Activated CD8-positive, alpha-beta memory T cell treated with anti-CD3 and anti-CD28 coated beads for 48 hours (primary cell): ENCODE data around the gene SCUBE1.
A peak's percentile ranks its signal among the peaks of the same experiment; 100 is the strongest.

Experiments used
- DNase-seq, 3 experiments: peaks; one replicate each; pipeline ENCODE4 v3.0.0-alpha.2; 2020; ENCODE audit warnings: low read depth in 2 of 3, low spot score in 2 of 3

The SCUBE1 gene

DNA sequence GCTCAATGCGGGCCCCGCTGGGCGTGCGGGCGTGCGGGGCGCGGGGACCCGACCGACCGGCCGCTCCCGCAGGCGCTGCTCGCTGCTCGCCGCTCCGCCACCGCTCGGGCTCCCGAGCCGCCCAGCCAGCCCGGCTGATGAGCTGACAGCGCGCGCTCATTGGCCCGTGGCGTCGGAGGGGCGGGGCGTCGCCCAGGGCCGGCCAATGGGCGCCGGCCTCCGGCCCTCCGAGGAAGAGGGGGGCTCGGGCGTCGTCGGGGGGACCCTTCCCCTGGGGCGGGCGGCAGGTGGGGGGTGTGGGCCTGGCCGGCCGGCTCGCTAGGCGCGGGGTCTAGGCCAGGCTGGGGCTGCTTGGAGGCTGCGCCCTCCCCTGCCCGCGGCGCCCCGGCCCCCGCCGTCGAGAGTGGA lies at the start of gene SCUBE1:
Gene SCUBE1, minus strand, starts transcription at position 111 of the 408 bp plus-strand sequence. CDS start 111 bp downstream, outside the sequence.
- DNase-seq, result peak in 1 of 3 experiments; percentile 7

GRCh38 chr22:43392385-43392989 lies 49.3 kb upstream of the SCUBE1 start:
- DNase-seq, result no peak

DNA sequence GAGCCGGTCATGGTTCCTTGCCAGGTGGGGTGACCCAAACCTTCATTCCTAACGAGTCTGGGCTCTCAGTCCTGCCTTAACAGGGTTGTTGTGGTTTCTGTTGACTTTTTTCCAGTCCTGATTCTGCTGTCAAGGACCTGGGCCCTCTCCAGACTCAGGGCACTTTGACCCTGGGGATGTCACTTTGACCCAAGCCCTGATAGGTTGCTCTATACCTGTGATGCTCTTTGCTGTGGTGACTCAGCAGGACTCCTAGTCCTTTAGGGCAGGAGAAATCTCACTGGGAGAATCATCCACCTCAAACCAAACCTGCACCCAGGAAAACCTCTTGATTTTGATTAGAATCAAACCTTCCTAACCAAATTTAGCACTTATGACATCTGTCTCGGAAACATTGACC lies 48.1 kb upstream of the SCUBE1 start:
- no peak for DNase-seq

- DNase-seq, result no peak
Measured at GRCh38 chr22:43390872-43391271, 47.7 kb upstream of the SCUBE1 start.

DNA sequence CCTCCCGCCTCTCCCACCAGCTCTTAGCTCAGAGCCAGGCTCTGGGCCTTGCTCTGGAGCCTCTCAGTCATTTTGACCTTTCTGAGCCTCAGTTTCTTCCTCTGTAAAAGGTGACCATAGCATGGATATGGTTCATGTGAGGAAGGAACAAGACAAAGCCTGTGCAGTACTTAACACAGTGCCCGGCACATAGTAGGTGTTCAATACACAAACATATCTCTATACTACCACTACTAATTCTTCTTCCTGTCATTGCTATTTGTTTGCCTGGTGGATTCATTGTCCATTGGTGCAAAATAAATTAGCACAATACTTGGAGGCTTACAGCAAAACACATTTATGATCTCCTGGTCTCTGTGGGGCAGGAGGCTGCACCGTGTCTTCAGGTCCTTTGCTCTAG lies 47.0 kb upstream of the SCUBE1 start:
- DNase-seq, result no peak

DNA sequence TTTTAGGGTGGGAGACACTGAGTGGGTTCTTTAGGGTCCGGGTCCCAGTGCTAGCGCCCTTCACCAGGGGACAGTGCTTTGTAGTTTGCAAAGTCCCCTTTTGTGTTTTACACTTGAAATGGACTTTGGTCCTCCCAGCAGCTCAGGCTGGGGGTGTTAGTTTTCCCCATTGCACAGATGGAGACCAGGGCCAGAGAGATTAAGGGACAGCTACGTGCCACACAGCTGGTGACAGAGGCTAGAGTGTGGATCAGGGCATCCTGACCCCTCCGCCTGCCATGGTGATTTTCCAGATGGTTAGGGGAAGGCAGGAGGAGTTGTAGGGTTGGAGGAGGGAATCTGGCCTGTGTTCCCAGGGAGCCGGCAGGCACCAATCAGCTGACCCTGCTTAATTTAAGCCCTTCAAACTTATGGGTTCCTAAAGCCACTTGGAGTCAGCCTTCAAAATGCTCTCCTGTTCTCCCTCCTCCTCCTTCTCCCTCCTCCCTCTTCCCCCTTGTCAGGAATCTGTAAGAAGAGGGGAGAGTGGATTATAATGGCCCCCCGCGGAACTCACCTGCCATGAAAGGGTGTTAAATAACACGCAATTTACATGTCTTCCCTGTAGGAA lies 46.2 kb upstream of the SCUBE1 start:
- no peak for DNase-seq

GRCh38 chr22:43388420-43388851 lies 45.3 kb upstream of the SCUBE1 start:
- peak; percentile 40 to 73 (median 72) for DNase-seq

DNA sequence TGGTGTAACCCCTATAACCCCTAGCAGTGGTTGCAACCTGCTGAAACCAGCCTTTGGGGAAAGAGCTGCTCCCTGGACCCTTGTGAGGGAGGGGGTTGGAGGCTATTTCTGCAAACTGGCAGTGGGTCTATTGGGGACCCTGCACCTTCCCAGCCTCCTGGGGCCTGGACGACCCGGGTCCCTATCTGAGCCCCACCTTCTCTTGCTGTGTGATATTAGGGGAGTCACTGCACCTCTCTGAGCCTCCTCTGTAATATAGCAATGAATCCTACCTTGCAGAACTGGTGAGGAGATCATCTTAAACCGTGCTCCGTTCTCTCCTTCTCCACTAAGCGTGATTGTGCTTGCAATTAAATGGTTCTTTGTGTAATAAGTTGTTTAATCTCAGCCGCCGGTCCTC lies 44.6 kb upstream of the SCUBE1 start:
- DNase-seq, result no peak

- peak; percentile 48 to 65 (median 50) for DNase-seq
Measured at GRCh38 chr22:43385770-43386641, 42.8 kb upstream of the SCUBE1 start.

DNA sequence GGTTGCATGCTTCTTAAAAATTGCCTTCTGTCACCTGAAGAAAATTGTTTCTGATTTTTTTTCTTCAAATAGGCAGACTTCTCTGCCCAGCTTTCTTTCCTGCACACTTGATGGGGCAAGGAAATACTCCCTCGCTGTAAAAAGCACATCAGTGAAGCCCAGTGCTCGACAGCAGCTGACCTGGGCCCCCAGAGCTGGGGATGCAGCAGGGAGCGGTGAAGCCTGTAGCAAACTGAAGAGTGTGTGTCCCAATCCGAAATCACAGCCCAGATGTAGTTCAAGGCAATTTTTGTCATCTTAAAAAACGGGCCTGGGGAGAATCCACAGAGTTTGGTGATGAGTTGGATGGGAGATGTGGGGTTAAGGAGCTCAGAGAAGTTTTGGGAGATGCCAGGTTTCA lies 41.7 kb upstream of the SCUBE1 start:
- no peak for DNase-seq

GRCh38 chr22:43381693-43382092 lies 38.5 kb upstream of the SCUBE1 start:
- DNase-seq, result no peak

GRCh38 chr22:43377896-43378704 lies 34.9 kb upstream of the SCUBE1 start:
- no peak for DNase-seq

DNA sequence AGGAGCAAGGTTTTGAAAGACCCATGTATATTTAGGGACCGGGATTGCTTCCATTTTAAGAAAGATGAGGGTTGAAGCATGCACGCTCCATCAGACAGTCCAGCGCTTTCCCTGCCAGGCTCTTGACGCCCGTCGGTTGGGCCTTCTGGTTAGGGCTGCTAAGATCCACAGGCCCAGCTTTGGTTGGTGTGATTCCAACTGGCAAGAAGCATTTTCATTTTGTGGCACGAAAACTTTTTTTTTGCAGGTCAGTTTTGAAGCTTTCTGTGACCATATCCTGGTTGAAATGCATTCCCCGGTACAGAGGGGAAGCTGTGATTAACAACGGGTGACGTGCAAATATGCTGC lies 34.4 kb upstream of the SCUBE1 start:
- no peak for DNase-seq

DNA sequence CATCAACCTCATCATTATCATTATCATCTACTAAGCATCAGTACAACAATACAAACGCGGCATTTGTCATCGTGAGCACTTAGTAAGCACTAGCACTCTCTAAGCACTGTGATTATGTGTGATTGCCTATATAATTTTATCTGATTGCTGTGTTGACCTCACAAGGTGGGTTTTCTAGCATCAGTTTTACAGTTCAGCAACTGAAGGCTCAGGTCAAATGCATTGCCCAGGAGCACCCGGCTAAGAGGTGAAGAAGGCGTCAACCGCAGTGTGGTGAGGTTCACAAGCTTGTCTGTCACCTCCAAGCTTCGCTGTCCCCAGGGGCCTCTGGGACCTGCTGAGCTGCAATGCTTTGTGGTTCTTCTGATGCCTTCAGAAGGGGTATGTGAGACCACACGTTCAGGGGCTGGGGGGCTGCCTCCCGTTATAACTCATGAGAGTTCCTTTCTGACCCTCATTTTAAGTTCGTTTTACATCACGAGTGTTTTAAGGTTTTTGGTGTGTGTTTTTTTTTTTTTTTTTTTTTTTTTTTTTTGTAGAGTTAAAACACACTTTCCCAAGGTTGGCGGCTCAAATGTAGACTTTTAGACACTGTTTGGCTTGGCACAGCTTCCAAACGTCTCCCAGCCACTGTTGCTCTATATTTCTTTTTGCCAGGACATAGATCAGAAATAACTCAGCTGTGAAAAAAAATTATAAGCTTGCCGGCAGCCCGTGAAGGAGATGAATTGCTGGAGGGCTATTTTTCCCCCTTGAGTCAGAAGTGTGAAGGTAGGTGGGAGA lies 33.8 kb upstream of the SCUBE1 start:
- peak in 2 of 3 experiments; percentile 10 to 26 for DNase-seq

DNA sequence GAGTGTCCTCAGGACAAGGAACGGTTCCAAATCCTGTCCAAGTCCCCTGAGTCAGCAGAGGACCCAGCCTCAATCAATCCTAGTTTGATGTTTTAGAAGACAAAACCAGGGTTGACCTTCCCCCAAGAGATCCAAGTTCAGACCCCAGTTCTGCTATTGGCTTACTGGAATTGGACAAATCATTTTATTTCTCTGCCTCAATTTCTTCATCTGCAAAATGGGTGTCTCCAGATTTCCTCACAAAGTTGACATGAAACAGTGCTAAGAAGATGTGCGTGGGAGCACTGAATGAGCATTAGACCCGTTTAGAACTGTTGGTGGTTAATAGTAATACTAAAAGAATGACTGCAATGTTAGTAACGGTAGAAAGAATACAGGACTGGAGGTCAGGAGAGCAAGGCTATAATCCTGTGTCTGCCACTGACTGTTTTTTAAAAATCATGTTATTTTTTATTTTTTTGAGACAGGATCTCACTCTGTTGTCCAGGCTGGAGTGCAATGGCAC lies 32.8 kb upstream of the SCUBE1 start:
- DNase-seq, result no peak

DNA sequence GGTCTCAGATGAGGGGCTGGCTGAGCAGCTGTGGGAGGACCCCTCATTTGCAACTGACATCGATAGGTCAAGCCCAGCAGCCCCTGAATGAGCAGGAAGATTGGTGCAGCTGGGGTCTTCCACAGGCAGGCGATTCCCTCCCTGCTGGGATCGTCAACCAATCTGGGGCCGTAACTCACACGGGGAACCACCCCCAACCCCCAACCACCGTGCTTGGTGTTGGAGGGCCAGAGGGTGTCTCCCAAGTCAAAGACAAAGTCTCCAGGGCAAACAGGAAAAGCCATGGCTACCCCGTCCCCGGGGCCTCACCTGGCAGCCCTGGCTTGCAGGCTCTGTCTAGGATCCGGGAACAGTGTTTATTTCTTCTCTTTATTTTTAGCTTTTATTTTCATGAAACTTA lies 26.9 kb upstream of the SCUBE1 start:
- DNase-seq, result no peak

DNA sequence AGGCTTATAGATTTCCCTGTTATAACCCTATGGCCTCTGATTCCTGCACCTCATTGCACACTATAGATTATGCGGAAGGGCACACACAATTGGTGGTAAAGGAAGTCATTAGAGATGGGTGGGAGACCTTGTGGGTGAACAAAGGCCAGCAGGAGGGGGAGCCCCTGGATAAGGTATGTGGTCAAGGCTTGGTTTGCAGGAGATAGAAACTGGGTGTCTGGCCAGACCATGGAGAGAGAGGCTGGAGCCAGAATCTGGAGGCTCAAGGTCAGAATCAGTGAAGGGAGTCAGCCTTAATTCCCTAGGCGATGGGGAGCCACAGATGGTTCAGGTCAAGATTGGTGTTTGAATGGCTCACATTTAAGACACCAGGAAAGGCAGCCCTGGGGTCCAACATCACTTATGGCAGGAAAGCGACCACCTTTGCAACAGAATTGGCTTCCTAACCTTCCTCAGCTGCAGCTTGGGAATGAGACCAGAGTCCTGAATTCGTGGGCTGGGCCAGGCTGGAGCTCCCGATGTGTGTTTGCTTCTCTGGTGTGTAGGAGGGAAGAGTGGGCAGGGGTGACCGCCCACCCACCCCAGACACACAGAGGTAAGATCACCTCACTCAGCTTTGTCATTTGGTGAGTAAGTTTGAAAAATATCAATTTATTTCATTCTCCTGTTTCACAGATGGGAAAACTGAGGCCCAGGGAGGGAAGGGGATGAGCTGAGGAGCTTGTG lies 22.7 kb upstream of the SCUBE1 start:
- no peak for DNase-seq

GRCh38 chr22:43364169-43364435 lies 20.9 kb upstream of the SCUBE1 start:
- DNase-seq, result no peak

GRCh38 chr22:43363315-43364168 lies 20.4 kb upstream of the SCUBE1 start:
- DNase-seq, result no peak
